GM21619 (cell line): ENCODE data around the gene LILRB5.
"Not testable (repeated sequence)": the region's sequence is repeated elsewhere in the genome, so short reads cannot be mapped to it uniquely, and the experiment has no call there.

ENCODE experiments used
- ATAC-seq: cut with Tn5 transposase; IDR thresholded peaks from one replicate; pipeline ENCODE4 v1.9.1; 2021; ENCODE audit not compliant: unreplicated experiment

Gene LILRB5

DNA sequence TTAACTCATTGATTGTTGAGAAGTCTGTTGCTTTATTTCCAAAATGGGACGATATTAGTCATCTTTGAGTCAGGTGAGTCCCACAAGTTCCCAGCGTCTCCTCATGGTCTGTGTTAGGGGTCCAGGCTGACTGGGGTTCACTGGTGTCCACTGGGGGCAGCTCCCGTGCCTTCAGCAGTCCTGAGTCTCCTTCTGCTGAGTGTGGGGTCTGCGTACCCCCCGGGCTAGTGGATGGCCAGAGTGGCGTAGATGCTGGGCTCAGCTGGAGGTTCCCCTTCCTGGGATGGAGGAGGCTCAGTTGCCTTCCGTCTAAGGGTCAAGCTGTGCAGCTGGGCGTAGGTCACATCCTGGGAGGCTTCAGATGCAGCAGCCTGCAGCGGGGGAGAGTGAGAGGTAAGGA is 40.2 kb downstream of the LILRB5 start:
- ATAC-seq: no peak

DNA sequence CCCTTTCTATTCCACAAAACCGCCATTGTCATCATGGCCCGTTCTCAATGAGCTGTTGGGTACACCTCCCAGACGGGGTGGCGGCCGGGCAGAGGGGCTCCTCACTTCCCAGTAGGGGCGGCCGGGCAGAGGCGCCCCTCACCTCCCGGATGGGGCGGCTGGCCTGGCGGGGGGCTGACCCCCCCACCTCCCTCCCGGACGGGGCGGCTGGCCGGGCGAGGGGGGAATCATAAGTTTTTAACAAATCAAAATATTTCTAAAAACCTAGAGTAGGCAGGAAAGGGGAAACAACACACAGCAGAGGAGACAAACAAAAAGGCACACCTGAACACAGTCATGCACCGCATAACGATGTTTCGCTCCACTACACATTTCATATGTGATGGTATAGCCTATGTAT is 42.3 kb downstream of the LILRB5 start:
- not testable (repeated sequence) for ATAC-seq

DNA sequence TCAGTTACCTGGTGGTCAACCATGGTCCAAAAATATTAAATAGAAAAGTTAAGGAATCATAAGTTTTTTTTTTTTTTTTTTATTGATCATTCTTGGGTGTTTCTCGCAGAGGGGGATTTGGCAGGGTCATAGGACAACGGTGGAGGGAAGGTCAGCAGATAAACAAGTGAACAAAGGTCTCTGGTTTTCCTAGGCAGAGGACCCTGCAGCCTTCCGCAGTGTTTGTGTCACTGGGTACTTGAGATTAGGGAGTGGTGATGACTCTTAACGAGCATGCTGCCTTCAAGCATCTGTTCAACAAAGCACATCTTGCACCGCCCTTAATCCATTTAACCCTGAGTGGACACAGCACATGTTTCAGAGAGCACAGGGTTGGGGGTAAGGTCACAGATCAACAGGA is 42.9 kb downstream of the LILRB5 start:
- ATAC-seq: not testable (repeated sequence)

DNA sequence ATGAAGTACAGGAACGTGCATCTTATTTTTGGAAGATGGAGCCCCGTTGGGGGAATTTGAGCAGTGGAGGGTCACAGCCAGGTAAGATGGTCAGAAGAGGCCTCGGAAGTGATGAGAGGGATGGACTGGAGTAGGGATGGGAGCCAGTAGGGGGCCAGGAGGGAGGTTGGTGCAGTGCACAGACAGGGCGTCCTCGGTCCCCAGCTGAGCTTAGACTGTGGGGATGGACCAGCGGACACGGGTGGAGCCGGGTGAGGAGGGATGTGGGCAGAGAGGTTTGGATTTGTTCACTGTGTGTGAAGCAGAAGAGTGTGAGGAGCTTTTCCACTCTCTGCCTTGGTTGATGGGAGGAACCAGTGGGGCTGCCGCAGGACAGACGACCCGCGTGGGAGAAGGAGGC is 45.8 kb downstream of the LILRB5 start:
- no peak for ATAC-seq

DNA sequence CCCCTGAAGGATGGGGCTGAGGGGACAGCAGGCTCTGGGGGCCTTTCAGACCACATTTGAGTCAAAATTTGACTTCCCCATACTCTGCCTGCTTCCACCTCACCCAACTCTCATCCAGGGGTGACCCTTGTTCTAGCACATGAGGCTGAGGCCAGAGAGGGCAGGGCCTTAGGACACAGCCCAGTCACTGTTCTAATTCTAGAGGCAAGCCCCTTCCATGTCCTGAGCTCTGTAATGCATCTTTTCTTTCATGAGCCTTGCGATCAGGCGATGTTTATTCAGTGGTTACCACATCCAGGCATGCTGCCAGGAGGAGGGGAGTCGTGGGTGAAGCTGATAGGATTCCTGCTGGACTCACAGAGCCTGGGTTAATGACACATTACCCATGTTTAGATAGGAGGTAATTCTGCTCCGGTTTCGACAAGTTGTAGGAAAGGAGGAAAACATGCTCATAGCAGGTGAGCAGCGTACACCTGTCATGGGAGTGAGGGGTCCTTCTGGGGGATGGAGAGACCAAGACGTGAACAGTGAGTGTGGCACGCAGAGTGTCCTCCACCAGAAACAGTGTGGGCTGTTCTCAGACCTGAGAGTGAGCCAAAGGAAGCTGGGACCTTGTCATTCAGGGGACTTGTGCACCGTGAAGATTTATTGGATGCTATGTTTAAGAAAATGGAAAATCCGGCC is 47.1 kb downstream of the LILRB5 start:
- ATAC-seq: no peak

DNA sequence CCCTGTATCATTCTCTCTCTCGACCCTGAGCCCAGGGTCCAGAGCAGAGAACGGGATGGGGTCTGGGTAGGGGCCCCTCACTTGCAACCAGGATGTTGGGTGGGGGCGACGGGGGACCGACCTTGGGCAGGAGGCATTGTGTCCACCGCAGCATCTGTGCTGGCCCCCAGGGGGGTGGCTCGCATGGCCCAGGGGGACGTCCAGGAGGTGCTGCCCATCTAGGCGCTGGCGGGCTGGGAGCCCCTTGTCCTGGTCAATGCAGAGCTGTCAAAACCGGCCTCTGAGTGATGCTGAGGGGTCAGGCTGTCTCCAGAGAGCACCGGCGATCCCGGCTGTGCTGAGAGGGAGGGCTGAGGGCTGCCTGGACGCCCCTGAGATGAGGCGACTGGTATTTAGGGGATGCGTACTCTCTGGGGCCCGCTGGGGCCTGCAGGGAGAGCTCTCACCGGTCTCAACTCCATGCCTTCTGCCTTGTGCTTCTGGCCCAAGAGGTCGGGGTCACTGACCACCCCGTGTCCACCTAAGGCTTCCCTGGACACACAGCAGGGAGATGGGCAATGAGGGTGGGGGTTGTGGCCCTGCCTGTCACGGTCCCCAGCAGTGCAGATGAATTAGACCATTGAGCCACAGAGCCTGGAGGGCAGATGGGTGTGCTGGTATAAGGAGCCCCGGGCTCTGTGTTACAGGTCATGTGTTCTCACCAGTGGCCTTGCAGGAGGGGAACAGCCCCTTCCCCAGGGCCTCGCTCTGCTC is 47.8 kb downstream of the LILRB5 start:
- ATAC-seq: no peak

DNA sequence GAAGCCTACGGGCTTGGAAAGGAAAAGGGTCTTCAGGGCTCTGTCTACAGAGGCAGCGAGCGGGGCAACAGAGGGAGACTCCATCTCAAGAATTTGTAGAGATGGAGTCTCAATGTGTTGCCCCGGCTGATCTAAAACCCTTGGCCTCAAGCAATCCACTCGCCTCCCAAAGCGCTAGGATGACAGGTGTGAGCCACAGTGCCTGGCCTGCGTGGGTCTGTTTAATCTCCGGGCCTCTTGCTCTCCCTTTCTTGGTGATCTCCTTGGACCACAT is 48.4 kb downstream of the LILRB5 start:
- no peak for ATAC-seq

DNA sequence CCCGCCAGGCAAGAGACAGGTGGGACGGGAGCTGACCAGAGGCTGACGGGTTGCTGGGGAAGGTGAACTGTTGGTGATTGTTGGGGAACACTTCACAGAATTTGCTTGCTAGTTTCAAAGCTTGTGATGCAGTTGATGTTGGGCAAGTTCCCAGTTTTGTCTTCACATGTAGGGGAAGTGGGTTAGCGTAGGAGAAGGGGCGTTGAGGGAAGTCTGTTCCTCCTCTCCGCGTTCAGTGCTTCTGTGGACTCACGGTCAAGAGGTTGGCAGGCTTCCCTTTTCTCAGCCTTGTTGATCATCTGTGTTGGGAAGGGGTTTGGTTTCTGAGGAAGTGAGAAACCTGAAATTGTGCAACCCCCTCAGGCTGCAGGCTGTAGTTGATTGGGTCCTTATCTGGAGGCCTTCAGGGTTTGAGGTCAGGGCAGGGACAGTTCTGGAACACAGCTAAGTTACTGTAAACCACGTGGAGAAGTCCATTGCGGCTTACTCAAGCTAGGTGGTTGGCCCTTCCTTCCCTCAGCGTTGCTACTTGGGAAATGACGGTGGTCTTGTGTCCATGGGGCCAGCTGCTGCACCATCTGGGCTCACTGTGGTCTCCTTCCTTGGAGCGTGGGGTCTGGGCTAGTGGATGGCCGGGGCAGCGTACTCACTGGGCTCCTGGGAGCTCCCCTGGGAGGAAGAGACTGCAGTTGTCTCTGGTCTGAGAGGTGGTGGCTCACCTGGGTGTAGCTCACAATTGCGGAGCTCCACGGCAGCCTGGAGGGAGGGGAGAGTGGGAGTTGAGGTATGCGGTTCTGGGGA is 48.9 kb downstream of the LILRB5 start:
- ATAC-seq: peak; percentile 38

DNA sequence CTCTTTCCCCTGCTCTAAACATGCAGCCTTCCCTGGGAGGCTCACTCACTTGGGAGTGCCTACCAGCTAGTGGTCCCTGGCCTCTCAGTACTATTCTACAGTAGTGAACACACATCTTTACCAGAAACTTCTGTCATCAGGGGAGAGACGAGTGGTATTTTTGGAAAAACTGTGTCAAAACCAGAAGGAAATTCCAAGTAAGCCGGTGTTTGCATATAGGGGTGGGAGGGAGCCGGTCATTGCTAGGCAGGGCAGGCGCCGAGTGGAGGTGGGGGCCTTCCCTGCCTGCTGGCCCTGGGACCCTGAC is 49.4 kb downstream of the LILRB5 start:
- no peak for ATAC-seq

DNA sequence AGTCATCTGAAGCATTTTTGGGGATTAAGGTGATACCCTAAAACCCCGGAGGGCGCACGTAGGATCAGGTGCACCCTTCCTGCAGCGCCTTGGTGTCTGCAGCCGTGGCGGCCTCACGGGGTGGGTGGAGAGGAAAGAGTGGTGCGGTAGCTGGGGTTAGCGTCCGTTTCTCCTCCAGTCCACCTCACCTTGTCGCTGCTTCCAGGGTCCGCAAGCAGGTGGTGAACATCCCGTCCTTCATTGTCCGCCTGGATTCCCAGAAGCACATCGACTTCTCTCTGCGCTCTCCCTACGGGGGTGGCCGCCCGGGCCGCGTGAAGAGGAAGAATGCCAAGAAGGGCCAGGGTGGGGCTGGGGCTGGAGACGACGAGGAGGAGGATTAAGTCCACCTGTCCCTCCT is 49.9 kb downstream of the LILRB5 start:
- not testable (repeated sequence) for ATAC-seq

DNA sequence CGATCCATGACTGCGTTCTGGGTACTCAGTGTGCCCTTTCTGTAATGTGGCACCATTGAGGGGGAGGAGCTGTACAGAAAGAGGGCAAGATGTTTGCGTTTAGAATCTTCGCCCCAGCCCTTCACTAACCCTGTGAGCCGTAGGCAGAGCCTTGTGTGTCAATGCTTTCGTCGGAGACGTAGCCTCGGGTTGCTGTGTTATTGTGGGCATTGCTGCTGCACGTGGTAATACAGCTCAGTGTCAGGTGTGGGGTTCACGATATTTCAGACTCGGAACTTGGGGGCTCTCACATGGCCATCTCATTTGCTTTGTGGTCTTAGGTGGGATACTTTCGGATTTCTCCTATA is 50.3 kb downstream of the LILRB5 start:
- ATAC-seq: no peak

DNA sequence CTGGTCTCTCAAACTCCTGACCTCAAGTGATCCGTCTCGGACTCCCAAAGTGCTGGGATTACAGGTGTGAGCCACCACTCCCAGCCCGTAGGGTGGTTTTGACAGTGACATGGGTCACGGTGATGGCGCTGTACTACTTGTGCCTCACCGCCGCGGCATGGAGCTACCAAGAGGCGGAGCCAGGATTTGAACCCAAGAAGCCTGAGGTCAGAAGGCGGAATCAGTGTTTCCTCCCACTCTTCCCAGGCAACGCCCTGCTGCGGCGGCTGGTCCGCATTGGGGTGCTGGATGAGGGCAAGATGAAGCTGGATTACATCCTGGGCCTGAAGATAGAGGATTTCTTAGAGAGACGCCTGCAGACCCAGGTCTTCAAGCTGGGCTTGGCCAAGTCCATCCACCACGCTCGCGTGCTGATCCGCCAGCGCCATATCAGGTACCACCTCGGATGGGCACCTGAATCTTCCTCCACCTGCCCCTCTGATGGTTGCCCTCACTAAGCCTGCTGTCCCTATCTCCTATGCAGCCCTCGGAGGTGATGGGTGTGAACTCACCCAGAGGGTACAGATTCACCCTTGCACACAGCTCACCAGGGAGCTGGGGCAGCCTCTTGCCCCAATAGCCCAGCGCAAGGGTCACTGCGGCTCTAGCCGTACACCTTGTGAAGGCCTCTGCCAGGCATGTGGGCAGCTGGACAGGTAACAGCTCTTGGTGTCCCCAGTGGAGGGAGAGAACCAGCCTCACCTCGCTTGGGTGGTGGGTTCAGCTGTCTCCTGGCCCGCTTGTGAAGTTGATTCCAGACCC is 50.8 kb downstream of the LILRB5 start:
- ATAC-seq: no peak

DNA sequence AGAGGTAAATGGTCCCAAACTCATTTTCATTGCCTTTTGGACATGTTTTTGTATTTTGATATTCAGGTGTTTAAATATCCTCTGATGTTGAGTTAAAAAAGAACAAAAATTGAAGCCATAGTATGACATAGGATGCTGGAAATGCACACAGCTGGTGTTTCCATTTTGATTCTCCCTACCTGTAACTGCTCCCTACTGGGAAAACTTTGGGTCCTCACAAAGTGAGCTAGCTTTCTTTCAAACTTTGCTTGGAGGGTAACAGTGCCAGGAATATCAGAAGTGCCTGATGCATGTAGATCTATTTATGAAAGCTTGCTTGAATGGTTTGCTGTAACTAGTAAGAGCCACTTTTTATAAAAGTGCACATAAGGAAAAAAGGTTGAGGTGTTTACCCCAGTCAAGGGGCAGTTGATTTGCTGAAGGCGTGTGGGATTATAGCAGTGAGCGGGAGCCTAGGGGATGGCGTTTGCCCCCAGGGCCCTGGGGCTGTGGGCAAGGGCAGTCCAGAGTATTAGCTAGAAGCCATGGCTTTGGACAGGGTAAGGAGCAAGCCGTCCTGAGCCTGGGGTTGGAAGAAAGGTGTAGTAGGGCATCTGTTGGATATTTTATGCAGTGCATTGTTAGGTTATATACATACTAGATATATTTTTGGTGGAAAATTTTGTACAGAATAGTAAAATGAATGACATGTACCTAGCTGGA is 52.2 kb downstream of the LILRB5 start:
- no peak for ATAC-seq

DNA sequence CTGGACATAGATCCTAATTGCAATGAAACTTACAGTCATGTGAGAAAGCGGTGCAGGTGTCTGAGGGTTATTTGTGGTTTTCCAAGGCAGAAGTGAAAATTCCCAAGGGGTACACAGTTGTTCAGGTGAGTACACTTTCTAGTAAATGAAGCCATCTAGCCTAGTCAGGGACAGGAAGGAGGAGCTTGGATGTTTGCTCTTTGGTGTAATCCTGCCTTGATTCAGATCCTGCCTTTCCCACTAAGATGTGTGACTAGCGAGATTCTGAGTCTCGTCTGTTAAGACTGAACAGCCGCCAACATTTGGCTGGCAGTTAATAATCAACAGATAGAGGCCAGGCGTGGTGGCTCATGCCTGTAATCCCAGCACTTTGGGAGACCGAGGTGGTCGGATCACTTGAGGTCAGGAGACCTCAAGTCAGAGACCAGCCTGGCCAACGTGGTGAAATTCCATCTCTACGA is 53.9 kb downstream of the LILRB5 start:
- ATAC-seq: no peak

DNA sequence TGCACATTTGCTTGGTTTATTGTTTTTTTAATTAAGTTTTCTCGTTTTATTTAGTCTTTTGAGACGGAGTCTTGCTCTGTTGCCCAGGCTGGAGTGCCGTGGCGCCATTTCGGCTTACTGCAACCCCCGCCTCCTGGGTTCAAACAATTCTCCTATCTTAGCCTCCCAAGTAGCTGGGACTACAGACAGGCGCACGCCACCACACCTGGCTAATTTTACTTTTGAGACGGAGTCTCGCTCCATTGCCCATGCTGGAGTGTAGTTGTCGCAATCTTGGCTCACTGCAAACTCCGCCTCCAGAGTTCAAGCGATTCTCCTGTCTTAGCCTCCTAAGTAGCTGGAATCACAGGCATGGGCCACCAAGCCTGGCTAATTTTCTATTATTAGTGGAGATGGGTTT is 55.1 kb downstream of the LILRB5 start:
- ATAC-seq: no peak

DNA sequence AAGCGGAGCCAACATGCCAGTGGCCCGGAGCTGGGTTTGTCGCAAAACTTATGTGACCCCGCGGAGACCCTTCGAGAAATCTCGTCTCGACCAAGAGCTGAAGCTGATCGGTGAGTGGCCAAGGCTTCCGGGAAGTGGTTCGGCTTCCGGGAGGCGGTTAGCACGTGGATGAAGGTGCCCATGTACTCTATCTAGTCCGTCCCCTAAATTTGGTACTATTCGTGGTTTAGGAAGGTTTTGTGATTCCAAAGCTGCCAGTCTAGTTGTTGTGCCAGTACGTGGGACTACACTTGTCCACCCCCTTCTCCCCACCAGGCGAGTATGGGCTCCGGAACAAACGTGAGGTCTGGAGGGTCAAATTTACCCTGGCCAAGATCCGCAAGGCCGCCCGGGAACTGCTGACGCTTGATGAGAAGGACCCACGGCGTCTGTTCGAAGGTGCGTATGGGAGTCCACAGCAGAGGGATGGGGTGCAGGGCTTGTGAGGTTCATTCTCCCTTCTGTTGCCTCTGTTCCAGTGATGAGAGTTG is 55.8 kb downstream of the LILRB5 start:
- ATAC-seq: no peak
